H1 (cell line): ENCODE measurements around the gene RGS6. TPM values are rescaled to one million over a fixed set of nuclear protein-coding genes. Genes with fewer than 3 reads are reported as not detected.

Experiments
- KDM5A ChIP-seq: fragments of 200-600 bp; IDR thresholded peaks from 2 replicates; pipeline ENCODE4 v1.7.1; 2012; ENCODE audit warnings: mild to moderate bottlenecking, low read length, inconsistent platforms, mixed read lengths
- SIN3A ChIP-seq, 2 experiments: IDR thresholded peaks in 1 of 2; conservative IDR thresholded peaks in 1 of 2; 2 replicates each; pipeline ENCODE4 v1.6.1; 2011 to 2012; ENCODE audit warnings: low read length in 2 of 2, improper control_type of control experiment in 1 of 2, low read depth in 1 of 2, mild to moderate bottlenecking in 1 of 2
- TAF1 ChIP-seq: IDR thresholded peaks from 2 replicates; pipeline ENCODE4 v1.6.1; 2011; ENCODE audit warnings: mild to moderate bottlenecking, low read depth, low read length
- TCF12 ChIP-seq: IDR thresholded peaks from 2 replicates; pipeline ENCODE4 v1.6.1; 2011; ENCODE audit warnings: low read depth, mild to moderate bottlenecking, low read length
- polyA plus RNA-seq, 7 experiments: library from polyadenylated mRNA; depleted of rRNA in 3 of 7; stranded (reverse) in 5 of 7; unstranded in 2 of 7; fragments of >200 nt in 5 of 7; fragments of 200-250 nt in 2 of 7; gene quantifications; 1 replicate in 5 of 7; 2 replicates in 1 of 7; 4 replicates in 1 of 7; pipeline versions ENCODE4 v1.2.1 to v1.2.3, GENCODE V29; 2011 to 2013; ENCODE audit warnings: missing spikeins in 2 of 7, mixed read lengths in 2 of 7
- total RNA-seq: library from RNA; stranded (reverse); fragmentation: NEBNext Ultra II Directional; extraction: Animal tissue kit (Norgen Biotek cat#: 25700); gene quantifications from 2 replicates; pipeline ENCODE4 v1.2.1, GENCODE V29; 2021

RGS6 gene
- total and polyA plus RNA-seq, 2 of the 8 experiments (the other 6 are each of a cell fraction or from before 2014, with no cell fraction given) = 0.26 to 1.1 TPM

DNA sequence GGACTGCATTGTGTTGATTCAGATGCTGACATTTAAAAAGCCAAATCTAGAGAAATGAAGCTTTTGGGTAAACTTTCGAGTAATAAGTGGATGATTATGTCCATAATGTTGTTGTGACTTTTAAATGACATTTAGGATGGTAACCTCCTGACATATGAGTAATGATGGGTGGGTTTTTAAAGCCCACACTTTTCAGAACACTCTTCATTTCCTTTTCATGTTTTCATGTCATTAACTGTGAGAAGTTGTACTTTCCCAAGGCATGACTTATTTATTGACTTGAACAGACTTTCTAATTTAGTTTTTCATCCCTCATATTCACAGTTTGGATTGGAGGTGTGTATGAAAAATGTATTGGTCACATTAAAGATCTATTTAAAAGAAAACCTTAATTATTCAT, 35.5 kb downstream of the RGS6 start (continued):
- no peak for TF ChIP-seq TAF1
- TF ChIP-seq TCF12 = no peak
- TF ChIP-seq SIN3A (conservative IDR thresholded peaks at IDR 0.05 in 1 of 2, IDR thresholded peaks at IDR 0.05 in 1 of 2; ENCODE audit: low read depth in 1 of 2, low read length in 2 of 2) = no peak
- no peak for TF ChIP-seq KDM5A
